CD4-positive, alpha-beta T cell treated with Interleukin-15 for 1 hour (primary cell): ENCODE measurements around the gene GDA.

ENCODE experiments used
- DNase-seq: peaks from one replicate; pipeline ENCODE4 v3.0.0-alpha.2; 2020

Gene GDA

DNA sequence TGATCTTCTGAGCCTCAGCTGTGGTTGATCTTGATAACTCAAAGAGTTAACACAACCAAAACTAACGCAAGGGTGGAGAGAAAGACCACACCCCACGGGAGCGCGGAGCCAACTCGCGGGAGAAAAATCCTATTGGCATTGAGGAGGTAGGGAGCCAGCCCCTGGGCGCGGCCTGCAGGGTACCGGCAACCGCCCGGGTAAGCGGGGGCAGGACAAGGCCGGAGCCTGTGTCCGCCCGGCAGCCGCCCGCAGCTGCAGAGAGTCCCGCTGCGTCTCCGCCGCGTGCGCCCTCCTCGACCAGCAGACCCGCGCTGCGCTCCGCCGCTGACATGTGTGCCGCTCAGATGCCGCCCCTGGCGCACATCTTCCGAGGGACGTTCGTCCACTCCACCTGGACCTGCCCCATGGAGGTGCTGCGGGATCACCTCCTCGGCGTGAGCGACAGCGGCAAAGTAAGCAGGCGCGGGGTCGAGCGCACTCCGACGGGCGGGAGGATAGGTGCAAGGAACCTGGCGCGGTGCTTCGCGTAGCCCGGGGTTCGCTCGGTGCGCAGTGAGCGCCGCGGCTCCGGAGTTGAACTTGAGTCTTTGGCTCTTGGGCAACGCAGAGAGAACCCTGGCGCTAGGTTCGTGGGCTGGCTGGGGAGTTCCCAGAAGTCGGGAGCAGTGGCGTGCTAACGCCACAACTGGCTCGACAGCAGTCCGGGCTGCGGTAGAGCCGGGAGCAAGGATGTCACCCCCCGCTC, at the start of gene GDA:
Gene GDA, plus strand, starts transcription at position 210 of the 745 bp plus-strand sequence. Its CDS starts 120 bp downstream, at position 330.
- no peak for DNase-seq

DNA sequence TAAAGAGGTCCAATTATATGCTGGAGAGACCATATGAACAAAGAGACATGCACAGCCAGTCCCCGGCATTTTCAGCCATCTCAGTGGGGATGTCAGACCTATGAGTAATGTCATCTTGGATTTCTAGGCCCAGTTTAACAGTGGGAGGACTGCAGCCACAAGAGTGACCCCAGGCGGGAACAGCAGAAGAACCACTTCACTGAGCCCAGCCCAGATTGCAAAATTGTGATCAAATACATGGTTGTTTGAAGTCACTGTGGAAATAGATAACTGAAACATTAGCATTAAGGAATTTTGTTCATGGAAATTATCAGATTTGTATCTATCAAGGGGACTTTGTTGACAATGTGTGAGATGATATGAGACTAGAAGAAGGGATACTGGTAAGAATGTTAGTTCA, 46.7 kb upstream of the GDA start:
- DNase-seq = no peak

DNA sequence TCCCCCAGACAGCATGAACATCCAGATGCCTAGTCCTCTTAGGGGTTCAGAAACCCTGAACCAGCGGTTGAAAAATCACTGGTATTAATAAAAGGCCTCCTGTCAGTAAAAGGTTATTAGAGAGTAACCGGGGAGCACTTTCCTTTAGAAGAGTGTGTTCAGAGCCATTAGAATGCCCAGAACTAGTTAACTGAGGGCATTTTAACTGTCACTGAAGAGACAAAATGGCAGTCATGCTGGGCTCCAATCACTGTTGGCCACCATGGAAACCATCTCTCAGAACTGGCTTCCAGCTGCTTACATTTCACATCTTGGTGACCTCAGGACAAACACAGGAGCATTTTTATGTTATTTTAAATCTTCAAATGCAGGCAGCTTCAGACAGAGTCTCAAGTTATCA, 36.2 kb upstream of the GDA start:
- DNase-seq = no peak

DNA sequence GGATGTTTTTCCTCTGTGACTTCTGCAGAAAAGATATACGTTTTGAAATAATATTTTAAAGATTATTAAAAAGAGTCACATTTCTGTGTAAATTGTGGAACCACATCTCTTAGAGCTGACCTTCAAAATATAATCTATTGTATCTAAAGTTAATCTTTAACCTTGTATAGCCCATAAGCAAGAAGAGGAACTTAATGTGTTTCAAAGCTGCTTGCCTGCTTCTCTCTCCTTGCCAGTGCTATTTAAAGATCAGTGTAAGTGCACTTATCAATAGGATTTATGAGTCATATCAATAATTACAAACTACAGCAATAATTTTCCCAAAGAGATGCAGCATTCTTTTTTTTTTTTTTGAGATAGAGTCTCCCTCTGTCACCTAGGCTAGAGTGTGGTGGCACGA, 29.4 kb upstream of the GDA start:
- DNase-seq = no peak

DNA sequence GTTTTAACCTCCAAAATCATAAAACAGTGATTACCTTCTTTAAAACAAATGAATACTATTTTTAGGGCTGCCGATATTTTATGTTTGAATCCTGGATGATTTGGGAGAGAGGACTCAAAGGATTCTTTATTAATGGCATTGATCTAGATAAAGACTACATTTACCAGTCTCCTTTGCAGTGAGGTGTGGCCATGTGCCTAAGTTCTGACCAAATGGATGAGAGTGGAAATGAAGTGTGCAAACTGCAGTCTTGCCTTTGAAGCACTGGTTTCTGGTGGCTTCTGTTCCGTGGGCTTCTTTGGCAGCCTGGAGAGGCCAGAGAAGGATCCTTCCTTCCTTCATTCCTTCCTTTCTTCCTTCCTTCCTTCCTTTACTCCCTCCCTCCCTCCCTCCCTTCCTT, 24.3 kb upstream of the GDA start:
- no peak for DNase-seq

DNA sequence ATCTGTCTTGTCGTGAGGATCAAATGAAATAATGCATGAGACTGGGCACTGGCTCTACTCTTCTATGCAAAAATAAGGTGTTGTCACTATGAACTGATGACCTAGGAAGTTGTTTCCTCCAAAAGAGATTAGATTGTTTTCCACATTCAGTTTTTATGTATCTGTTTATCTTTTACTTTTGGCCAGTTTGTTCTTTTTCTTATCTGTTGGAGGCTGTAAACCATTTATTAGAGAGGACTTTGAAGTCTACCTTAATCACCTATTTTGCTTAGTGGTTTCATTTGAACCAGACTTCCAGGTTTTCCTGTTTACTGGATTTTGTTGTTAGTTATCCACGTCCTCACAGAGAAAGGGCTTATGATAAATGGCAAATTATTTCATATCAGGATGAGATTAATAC, 21.5 kb upstream of the GDA start:
- DNase-seq = no peak

DNA sequence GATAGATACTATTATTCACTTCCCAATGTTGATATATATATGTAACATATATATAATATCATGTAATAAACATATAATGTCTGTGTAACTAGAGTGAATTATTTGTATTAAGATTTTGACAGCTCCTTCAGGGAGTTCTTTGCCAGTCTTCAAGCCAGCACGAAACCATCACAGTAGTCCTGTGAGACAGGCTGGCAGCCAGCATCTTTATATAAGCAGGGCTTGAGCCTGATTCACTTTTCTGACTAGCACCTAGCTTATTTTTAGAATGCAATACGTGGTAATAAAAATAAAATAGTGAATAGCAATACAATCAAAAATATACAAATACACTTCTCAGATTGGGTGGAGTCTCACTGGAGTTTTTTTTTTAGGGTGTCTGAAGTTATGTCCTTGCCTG, 20.7 kb upstream of the GDA start:
- no peak for DNase-seq

DNA sequence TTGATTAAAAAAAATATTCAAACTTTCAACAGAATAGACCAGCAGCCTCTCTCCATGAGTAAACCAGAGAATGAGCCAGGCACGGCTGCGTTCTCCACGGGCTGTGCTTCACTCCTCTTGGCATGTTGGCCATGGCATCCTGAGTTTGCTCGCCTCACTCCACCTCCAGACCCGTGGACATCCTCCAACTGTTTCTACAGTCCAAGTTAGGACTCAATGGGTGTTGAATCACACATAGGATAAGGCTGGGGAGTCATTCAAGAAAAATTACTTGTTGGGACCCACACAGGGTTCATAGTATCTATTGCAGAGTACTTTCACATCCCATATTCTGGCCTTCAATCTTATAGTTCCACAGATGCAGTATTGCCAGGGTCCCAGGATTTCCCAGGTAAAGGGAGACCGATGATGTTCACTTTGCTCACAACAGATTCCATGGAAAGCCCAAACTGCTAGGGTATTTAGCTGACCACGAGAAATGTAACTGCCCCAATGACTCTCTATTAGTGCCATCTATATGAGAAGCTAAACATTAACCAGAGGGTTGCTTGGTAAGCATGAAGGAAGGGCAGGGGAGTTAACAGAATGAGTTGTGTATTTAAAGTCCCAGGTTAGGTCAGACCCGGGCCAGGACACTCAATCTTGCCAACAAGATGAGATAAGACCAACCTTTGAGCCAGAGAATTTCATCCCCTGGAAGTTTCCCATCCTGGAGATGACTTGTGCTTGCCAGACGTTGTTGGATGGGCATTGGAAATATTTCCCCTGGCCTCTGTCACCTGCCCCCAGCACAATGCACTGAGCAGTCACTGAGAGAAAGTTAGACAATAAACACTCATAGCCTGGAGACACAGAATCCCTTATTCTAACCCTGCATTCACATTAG, 19.7 kb upstream of the GDA start:
- no peak for DNase-seq

DNA sequence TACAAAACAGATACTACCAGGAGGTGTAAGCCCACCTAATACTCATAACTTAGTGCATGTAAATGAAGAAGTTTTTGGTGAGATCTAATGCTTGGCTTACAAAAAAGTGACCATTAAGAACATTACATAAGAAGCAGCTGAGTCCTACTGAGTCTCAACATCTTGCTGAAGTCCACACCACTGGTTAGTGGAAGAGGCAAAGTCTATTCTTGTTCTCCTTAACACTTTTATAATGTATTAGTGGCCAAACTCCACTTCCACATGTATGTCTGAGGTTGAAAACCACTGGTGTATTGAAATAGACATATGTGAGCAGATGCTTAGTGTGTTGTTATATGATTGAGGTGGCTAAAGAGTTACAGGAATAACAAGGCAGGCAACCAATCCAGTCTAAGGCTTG, 18.9 kb upstream of the GDA start:
- DNase-seq = no peak

DNA sequence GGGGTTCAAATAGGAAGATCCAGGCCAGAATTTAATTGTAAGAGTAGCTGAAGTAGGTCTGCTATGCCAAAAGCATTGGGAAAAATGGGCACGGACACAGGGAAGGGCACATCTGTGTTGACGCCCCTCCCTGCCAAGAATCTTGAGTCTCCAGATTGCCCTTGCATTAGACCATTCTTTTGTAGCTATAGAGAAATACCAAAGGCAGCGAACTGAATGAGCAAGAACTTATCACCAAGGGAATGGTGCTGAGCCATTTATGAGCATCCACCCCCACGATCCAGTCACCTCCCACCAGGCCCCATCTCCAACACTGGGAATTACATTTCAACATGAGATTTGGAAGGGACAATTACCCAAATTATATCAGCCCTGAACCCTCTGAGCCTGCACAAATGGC, 18.0 kb upstream of the GDA start:
- no peak for DNase-seq

DNA sequence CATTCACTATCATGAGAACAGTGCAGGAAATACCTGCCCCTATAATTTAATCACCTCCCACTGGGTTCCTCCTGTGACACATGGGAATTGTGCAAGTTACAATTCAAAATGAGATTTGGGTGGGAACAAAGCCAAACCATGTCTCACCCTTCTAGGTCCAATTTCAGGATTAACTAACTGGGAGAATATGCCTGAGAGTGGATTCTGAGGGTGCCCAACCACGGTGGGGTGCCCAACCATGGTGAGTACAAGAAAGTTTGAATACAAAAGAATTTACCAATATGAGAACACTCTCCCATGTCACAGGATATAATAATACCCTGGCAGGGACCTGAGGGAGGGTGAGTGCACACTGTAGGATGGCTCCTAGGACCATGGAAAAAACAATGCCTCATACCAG, 17.2 kb upstream of the GDA start:
- DNase-seq = no peak

DNA sequence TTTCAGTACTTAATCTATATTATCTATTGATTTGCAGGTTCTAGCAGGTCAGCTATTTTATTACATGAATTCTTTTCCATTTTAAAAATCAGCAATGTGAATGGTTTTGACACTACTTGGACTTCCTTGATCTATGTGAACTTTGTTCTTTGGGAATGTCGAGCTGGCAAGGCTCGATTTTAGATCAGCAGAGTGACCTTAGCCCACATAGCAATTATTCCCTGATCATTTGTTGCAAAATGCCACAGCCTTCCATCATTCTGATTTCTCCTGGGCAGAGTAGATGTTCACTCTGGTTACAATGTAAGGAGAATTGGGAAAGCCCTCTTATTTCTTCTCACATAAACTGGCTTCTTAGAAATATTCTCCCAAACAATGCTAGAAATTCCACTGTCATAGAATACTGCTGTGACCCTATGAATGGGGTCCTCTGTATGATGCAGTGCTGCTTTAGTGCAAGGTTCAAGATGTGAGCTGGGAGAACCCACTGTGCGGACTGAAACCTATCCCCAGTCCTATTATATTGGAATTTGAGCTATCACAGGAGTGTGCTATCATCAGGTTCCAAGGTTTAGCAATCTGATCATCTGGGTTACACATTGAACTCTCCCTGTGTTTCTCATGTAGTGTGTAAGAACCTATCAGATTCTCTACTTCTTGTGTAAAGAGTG, 15.7 kb upstream of the GDA start:
- DNase-seq = no peak

DNA sequence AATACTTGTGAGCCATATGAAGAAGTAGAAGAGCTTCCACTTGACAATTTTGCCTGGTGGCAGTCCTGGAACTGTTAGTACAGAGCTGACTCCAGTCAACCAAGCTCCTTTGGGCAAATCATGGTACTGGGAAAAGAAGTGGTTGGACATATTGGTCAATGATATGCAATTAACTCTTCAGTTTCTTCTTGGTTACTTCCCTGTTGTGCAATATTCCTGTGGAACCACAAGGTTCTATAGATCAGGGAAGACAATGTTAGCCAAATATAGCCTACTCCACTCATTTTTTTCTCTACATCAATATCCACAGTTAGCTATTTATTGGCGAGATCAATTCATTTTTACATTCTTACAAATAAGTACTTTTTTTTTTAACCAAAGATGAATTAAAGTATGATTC, 14.4 kb upstream of the GDA start:
- no peak for DNase-seq

DNA sequence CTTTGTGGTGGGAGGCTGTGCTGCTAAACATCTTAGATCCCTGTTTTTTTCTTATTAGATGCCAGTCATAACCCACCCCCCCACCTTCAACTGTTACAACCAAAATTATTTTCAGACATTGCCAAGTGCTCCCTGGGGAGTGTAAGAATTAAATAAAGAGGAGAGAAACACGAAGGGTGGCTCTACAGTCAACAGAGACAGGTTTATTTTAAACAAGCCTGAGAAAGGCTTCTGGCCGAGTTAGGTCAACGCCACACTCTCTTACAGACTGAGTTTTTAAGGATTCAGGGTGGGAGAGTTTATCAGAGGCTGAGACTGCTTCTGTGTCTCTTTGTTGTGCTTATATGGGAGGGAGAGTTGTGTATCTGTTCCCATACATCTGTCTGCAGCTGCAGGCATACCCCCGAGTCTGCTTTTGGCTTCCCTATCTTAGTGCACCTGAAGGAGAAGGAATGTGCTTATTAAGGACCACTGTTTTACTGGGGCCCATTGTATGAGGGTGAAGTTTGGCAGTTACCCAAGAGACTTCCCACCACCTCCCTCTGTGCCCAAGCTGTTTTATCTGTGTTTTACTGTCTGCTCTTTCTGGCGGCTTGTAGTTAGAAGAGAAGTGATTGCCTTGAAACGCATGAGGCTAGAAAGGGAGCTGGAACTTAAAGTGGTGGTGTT, 11.4 kb upstream of the GDA start:
- DNase-seq = no peak

DNA sequence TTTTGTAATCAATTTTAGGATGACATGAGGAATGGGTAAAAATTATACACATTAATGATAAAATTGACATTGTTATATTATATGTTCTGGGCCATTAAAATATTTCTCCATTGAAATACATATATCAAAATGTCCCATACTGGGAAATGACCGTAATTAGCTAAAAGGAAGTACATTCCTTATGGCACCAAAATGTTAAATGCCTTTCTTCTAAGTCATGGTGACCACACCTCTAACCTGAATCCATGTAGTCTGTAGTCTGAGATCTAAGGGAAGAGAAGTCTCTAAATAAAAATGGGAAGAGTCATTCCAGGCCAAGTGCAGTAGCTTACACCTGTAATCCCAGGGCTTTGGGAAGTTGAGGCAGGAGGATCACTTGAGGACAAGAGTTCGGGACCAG, 10.0 kb upstream of the GDA start:
- no peak for DNase-seq

DNA sequence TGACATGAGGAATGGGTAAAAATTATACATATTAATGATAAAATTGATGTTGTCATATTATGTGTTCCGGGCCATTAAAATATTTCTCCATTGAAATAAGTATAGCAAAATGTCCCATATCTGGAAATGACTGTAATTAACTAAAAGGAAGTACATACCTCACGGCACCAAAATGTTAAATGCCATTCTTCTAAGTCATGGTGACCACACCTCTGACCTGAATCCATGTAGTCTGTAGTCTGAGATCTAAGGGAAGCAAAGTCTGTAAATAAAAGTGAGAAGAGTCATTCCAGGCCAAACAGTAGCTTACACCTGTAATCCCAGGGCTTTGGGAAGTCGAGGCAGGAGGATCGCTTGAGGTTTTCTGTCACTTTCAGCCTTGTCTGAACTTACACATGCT, 8.7 kb upstream of the GDA start:
- no peak for DNase-seq

DNA sequence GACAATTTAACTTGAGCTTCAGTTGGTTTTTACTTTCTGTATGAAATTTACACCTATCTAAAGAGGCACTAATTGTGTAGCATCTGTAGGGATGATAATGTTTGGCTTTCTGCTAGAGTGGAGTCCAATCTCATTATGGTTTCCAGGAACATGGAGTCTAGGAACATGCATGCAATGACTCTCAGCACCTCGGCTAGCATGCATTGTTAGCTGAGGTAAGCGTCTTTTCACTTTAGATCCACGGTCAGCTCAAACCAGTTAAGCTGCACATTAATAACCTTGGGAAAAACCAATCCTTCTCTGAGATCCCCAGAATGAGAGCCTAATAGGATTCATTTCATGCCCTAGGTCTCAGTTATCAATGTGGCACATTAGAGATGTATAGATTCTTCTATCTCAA, 7.8 kb upstream of the GDA start:
- no peak for DNase-seq

DNA sequence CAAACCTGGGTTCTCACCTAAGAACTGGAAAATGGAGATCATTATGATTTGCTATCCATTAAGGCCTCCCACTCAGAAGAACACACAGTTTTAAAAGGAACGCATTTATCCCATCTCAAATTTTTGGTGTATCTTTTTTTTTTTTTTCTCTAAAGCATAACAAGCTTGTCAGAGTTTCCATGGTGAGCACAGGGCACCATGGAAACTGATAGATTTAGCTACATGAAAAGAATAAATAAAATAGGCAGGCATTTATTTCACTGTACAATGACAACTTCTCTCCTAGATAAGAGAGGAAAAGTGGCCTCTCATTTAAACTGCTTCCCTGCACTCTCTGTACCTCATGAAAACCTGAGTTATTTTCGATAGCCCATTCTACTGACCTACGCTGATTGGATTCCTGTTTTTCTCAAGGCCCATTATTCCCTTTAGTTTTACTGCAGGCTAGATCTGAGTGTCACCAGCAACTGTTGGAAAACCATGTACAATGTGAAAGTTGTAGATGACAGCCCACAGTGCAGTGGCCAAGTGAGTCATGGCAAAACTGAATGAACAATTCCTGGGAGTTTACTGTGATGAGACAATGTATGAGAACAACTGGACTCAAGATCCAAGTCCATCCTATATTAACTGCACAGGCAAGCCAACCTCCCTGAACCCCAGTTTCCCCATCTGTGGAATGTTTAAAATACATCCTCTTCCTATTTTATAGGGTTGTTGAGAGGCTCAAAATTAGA, 4.3 kb upstream of the GDA start:
- DNase-seq = no peak

DNA sequence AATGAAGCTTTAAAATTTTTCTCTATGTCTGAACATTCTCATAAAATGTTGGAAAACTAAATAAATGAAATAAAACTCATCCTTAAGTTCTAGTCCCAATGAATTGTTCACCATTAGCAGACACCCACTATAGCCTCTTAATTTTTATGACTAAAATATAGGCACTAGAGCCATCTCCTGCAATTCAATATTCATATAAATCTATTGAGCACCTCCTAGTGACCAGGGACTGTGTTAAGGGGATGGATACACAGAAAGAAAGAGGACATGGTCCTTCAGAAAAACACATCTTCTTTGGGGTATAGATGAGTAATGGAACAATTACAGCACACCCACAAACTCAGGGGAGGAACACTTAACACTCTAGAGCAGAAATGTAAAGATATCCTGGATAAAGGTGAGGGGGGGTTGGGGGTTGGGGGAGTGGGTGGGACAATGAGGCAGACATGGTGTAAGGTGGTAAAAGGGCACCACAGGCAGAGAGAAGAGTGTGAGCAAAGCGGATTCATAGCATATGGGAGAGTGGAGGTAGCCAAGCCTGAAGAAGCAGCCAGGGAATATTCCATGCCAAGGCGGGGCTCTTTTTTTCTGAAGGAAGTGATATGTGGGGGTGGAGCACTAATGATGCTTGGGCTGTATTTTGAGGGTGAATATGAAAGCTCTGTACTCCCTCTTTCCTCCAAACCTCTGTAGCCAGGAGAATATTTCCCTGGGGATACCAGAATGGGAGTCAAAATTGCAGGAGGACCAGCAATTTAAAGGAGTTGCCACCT, 3.3 kb upstream of the GDA start:
- no peak for DNase-seq

DNA sequence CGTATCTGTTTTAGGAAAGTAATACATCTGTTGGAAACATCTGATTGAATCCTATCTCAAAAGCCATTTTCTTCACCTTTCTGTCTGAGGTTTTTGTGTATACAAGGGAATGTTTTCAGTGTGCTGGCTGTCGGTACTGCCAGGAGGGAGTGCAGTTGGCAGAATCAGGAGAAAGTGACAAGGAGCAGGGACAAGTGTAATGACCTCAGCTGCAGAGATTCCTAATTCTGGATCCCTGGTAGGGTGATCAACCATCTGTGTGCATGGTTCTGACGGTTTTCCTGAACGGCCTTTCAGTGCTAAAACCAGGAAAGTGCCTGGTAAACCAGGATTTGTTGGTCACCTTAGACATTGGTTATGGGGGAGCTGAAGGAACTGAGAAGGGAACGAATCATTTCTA, 1.6 kb upstream of the GDA start:
- DNase-seq = no peak

DNA sequence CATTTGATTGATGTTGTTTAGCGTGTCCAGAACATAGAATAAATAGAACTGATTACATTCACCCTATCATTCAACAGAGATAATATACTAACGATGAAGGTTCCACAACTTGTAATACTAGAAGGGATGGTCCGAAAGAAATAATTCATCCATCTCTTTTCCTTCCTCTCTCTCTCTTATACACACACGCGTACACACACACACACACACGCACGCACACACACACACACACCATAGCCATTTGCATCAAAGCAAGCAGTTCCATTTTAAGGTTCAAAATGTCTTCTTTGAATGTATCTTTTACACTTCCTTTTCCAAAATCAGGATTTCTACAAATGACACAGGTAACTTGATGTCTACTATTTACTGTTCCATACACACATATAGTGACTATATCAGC, 887 bp downstream of the GDA start:
- no peak for DNase-seq

DNA sequence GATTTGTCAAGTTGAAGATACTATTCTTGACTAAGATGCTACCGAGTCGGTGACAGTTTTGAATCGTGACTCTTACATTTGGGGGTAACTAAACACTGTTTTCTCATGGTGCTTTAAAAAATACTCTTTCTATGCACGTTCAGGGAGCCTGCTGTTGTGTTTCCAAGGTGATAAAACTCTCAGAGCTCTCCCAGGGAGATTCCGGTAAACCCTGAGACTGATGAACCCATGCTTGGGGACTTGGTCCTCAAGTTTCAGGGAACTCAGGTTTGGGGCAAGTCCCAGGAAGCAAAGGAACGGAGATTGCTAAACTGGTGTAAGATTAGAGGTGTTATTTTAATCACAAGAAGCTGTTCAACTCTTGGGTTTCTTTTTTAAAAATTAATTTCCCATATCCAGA, 1.4 kb downstream of the GDA start:
- no peak for DNase-seq
